Left ventricle myocardium superior (tissue), 1 donor: ENCODE results near the gene CCDC106. TPM values are rescaled to one million over a fixed set of nuclear protein-coding genes. Genes with fewer than 3 reads are reported as not detected.
A peak's percentile ranks its signal among the peaks of the same experiment; 100 is the strongest.

Source experiments
- ATAC-seq: fragments of 200-7000 bp; cut with Tn5 transposase; one replicate; pipeline ENCODE4 v1.9.1; 2020; ENCODE audit warnings: mild to moderate bottlenecking, moderate library complexity
- DNase-seq: peaks from one replicate; pipeline ENCODE4 v3.0.0-alpha.2; 2020
- intact Hi-C: fragments of 100-400 bp; cut with micrococcal nuclease; formaldehyde crosslinking; loops from one replicate; pipeline ENCODE4 v1.11.0; 2022
- total RNA-seq: library from RNA; stranded (reverse); fragmentation: NEBNext Ultra II Directional; extraction: Animal tissue kit (Norgen Biotek cat#: 25700); gene quantifications from one replicate; pipeline ENCODE4 v1.2.1, GENCODE V29; 2021
- donor health status: DM: no; HTN: yes; CAD: no; lungs with severe emphysema.

CCDC106 gene
- total RNA-seq, 1 donor from 2014 or later = 16.8 TPM

GRCh38 chr19:55611983-55612645 lies 35.9 kb upstream of the CCDC106 start:
- peak; percentile 34 for ATAC-seq
- intact Hi-C loops = no loop called here
- DNase-seq = no peak

- DNase-seq (no peak), ATAC-seq (no peak)
- intact Hi-C loops = no loop called here
These were observed 34.6 kb upstream of the CCDC106 start for GRCh38 chr19:55613396-55613795.

GRCh38 chr19:55613930-55614710 lies 33.9 kb upstream of the CCDC106 start:
- ATAC-seq = no peak
- intact Hi-C loops = no loop called here
- DNase-seq = no peak

GRCh38 chr19:55614711-55615542 lies 33.1 kb upstream of the CCDC106 start:
- ATAC-seq (no peak), DNase-seq (no peak)
- intact Hi-C loops = no loop called here

- no peak for ATAC-seq
- intact Hi-C loops = no loop called here
These were observed 32.2 kb upstream of the CCDC106 start for GRCh38 chr19:55615543-55616394.

GRCh38 chr19:55616395-55616875 lies 31.6 kb upstream of the CCDC106 start:
- DNase-seq (no peak), ATAC-seq (no peak)
- intact Hi-C loops = no loop called here

More at GRCh38 chr19:55615543-55616394, 32.2 kb upstream of the CCDC106 start:
- DNase-seq = no peak

GRCh38 chr19:55617426-55617825 lies 30.6 kb upstream of the CCDC106 start:
- intact Hi-C loops = no loop called here
- DNase-seq (no peak), ATAC-seq (no peak)

GRCh38 chr19:55618426-55618825 lies 29.6 kb upstream of the CCDC106 start:
- intact Hi-C loops = no loop called here
- ATAC-seq = no peak
- no peak for DNase-seq

- intact Hi-C loops = no loop called here
- DNase-seq (no peak), ATAC-seq (no peak)
These were observed 28.7 kb upstream of the CCDC106 start for GRCh38 chr19:55619286-55619685.

GRCh38 chr19:55620410-55621204 lies 27.4 kb upstream of the CCDC106 start:
- intact Hi-C loops = no loop called here
- DNase-seq = peak; percentile 12
- no peak for ATAC-seq

- DNase-seq (peak; percentile 31), ATAC-seq (no peak)
- intact Hi-C loops = no loop called here
These were observed 26.8 kb upstream of the CCDC106 start for GRCh38 chr19:55621205-55621672.

- ATAC-seq (no peak), DNase-seq (peak; percentile 41)
- intact Hi-C loops = no loop called here
These were observed 26.3 kb upstream of the CCDC106 start for GRCh38 chr19:55621673-55622231.

- ATAC-seq (no peak), DNase-seq (peak; percentile 40)
- intact Hi-C loops = no loop called here
These were observed 25.6 kb upstream of the CCDC106 start for GRCh38 chr19:55622242-55622969.

- ATAC-seq = no peak
- intact Hi-C loops = no loop called here
These were observed 24.9 kb upstream of the CCDC106 start for GRCh38 chr19:55623130-55623529.

GRCh38 chr19:55623561-55623960 lies 24.5 kb upstream of the CCDC106 start:
- no peak for DNase-seq
- intact Hi-C loops = no loop called here
- no peak for ATAC-seq

More at GRCh38 chr19:55623130-55623529, 24.9 kb upstream of the CCDC106 start:
- DNase-seq = no peak

GRCh38 chr19:55624109-55625003 lies 23.7 kb upstream of the CCDC106 start, which contains the start of gene ZNF784:
TSS of gene ZNF784 (minus strand) at chr19:55624566. CDS start at chr19:55624561, 5 bp downstream.
- ATAC-seq (peak; percentile 91), DNase-seq (peak; percentile 96)
- intact Hi-C loops = no loop called here
